ENCODE data around the gene CDC42EP1. TPM values are rescaled to one million over a fixed set of nuclear protein-coding genes. Genes with fewer than 3 reads are reported as not detected.

CDC42EP1 gene
- total and polyA plus RNA-seq, 8 donors: 30.8 to 84.3 (median 49.8) TPM

DNA sequence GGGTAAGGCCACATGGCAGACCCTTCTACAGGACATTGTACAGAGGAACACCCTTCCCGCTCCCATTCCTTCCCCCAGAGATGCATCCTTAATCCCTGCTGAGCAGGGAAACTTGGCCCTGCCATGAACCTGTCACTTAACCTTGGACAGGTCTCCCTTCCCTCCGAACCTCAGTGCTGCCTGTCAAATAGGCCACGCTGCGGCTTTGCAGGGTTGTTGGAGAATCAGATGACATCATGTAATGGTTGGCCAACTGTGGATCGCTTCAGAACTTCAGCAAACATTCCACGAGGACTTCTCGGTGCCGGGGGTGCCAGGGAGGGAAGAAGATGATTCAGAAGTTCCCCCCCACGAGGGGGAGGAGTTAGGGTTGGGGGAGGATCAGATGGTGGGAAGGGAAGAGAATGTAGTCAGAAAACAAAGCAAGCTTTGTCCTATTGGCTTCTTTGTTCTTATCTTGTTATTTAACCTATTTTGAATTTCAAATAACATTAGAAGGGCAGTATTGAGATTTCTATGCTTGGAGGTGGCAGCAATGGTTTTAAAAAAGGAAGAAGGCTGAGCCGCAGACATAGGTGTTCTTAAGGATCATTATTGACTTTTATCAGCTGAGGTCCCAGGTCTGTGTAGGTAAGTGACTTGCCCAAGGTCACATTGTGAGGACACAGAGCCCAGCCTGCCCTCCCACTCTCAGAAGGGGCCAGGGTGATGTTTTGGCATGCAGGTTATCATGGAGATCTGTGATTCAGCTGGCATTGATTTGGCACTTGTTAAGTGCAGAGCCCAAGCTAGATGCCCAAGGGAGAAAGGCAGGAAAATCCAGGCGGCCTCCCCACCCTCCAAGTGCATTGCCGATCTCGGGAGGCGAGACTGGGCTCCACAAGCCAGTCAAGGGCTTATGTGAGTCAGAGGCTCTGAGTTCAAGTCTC is 3.1 kb downstream of the CDC42EP1 start:
- ATAC-seq (peak; percentile 22), DNase-seq (peak in 1 of 4 donors; percentile 78)
- TF ChIP-seq, protein P1, sequence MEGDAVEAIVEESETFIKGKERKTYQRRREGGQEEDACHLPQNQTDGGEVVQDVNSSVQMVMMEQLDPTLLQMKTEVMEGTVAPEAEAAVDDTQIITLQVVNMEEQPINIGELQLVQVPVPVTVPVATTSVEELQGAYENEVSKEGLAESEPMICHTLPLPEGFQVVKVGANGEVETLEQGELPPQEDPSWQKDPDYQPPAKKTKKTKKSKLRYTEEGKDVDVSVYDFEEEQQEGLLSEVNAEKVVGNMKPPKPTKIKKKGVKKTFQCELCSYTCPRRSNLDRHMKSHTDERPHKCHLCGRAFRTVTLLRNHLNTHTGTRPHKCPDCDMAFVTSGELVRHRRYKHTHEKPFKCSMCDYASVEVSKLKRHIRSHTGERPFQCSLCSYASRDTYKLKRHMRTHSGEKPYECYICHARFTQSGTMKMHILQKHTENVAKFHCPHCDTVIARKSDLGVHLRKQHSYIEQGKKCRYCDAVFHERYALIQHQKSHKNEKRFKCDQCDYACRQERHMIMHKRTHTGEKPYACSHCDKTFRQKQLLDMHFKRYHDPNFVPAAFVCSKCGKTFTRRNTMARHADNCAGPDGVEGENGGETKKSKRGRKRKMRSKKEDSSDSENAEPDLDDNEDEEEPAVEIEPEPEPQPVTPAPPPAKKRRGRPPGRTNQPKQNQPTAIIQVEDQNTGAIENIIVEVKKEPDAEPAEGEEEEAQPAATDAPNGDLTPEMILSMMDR (IDR thresholded peaks at IDR 0.05): no peak
- peaks cover 0 to 28% of the 10 kb centered on the region in 2 donors for H3K36me3 ChIP-seq
- peaks cover 50 to 91% of the 10 kb centered on the region in 2 donors for H3K4me1 ChIP-seq
- H3K27ac ChIP-seq: peak overlapping the region; percentile 90 to 98
- H3K27me3 ChIP-seq: peaks cover 0 to 61% of the 10 kb centered on the region in 2 donors
- H3K4me3 ChIP-seq: peak overlapping the region in 1 of 2 donors; percentile 66
- H3K9me3 ChIP-seq: no peaks in the 10 kb centered on the region
- intact Hi-C loops (cut with DNase I): no loop called here

DNA sequence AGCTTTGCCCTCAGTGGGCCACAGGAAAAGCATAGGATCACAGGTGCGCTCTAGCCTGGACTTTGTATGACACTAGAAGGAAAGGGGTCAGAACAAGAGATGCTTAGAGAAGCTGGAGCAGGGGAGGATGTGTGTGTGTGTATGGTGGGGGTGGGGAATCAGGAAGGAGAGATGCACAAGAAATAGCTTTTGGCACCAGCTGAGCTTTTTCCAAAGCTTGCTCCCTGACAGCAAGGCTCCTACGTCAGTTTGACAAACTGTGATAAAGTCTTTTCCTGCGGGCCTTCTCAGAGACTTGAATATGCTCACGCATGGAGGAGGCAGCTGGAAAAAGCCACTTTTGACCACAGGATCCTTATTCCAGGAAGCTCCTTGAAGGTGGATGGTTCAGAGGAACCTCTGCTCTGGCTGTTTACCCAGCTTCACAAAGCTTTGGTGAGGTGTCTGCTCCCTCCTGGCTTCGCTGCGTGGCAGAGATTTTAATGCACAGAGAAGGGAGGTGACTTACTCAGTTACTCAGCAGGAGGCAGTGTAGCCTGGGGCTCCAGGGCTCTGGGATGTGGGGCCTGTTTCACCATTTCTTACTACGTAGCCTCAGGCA is 3.9 kb downstream of the CDC42EP1 start:
- TF ChIP-seq, protein P1 (IDR thresholded peaks at IDR 0.05): no peak
- intact Hi-C loops (cut with DNase I): no loop called here
- ATAC-seq (no peak), DNase-seq (no peak)
- peaks cover 0 to 32% of the 10 kb centered on the region in 2 donors for H3K36me3 ChIP-seq
- H3K9me3 ChIP-seq: no peaks in the 10 kb centered on the region
- H3K4me1 ChIP-seq: peaks cover 54 to 93% of the 10 kb centered on the region in 2 donors
- peak overlapping the region in 1 of 2 donors; percentile 66 for H3K4me3 ChIP-seq
- peak overlapping the region; percentile 90 to 98 for H3K27ac ChIP-seq
- H3K27me3 ChIP-seq: peaks cover 0 to 53% of the 10 kb centered on the region in 2 donors

DNA sequence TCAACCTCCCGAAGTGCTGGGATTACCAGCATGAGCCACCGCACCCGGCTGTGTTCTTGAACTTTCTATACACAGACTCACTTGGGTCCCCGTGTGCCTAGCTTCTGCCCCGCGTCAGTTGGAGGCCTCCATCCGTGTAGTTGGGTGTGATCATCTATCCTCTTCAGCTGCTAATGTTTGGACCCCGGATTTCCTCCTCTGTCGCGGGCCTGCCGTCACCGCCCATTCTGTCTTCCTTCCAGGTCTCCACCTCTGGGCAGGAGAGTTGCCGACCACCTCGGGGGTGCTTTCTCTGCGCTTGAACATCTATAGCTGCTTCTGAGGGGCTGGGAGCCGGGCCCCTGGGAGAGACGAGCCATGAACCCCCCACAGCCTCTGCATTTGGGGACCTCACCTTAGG is 5.5 kb downstream of the CDC42EP1 start:
- H3K9me3 ChIP-seq: no peaks in the 10 kb centered on the region
- DNase-seq (no peak), ATAC-seq (no peak)
- H3K4me1 ChIP-seq: peaks cover 59 to 91% of the 10 kb centered on the region in 2 donors
- intact Hi-C loops (cut with DNase I): no loop called here
- peaks cover 0 to 37% of the 10 kb centered on the region in 2 donors for H3K27me3 ChIP-seq
- no peak overlapping the region for H3K4me3 ChIP-seq
- H3K27ac ChIP-seq: peak overlapping the region in 1 of 2 donors; percentile 37
- H3K36me3 ChIP-seq: peaks cover 0 to 32% of the 10 kb centered on the region in 2 donors
- TF ChIP-seq, protein P1 (IDR thresholded peaks at IDR 0.05): no peak

- Histone ChIP-seq H3K9me3 (no peaks in the 10 kb centered on the region), H3K27me3 (peaks cover 0 to 32% of the 10 kb centered on the region in 2 donors), H3K4me3 (no peak overlapping the region), H3K36me3 (peaks cover 0 to 32% of the 10 kb centered on the region in 2 donors), H3K27ac (peak overlapping the region; percentile 57 to 67), H3K4me1 (peaks cover 59 to 86% of the 10 kb centered on the region in 2 donors)
- TF ChIP-seq, protein P1 (IDR thresholded peaks at IDR 0.05): no peak
- ATAC-seq (no peak), DNase-seq (peak in 2 of 4 donors; percentile 61 to 85)
- intact Hi-C loops (cut with DNase I): no loop called here
These were observed 6.1 kb downstream of the CDC42EP1 start for GRCh38 chr22:37566329-37566837.

All from left lung (tissue), 10 donors.